Lower lobe of right lung (tissue), 2 donors: Measurements from ENCODE around the gene AMBRA1. TPM values are rescaled to one million over a fixed set of nuclear protein-coding genes. Genes with fewer than 3 reads are reported as not detected.

ENCODE experiments used
- ATAC-seq, 2 donors: fragments of 200-7000 bp; cut with Tn5 transposase; one replicate each; pipeline ENCODE4 v1.9.1; 2020 to 2022; ENCODE audit warnings: mild to moderate bottlenecking in 2 of 2, moderate library complexity in 2 of 2
- DNase-seq: peaks from one replicate; pipeline ENCODE4 v3.0.0-alpha.2; 2020
- H3K27ac ChIP-seq: fragments of 200-600 bp; one replicate; pipeline ENCODE4 v1.8.0; 2022
- H3K27me3 ChIP-seq: fragments of 200-600 bp; one replicate; pipeline ENCODE4 v1.8.0; 2022; ENCODE audit warnings: low read depth
- H3K36me3 ChIP-seq: fragments of 200-600 bp; one replicate; pipeline ENCODE4 v1.8.0; 2022; ENCODE audit warnings: mild to moderate bottlenecking
- H3K4me1 ChIP-seq: fragments of 200-600 bp; one replicate; pipeline ENCODE4 v1.8.0; 2022
- H3K4me3 ChIP-seq: fragments of 200-600 bp; one replicate; pipeline ENCODE4 v1.8.0; 2022; ENCODE audit warnings: mild to moderate bottlenecking
- H3K9me3 ChIP-seq: fragments of 200-600 bp; one replicate; pipeline ENCODE4 v1.8.0; 2022
- CTCF ChIP-seq: fragments of 200-600 bp; IDR thresholded peaks from one replicate; pipeline ENCODE4 v1.8.0; 2022; ENCODE audit warnings: antibody characterized with exemption, mild to moderate bottlenecking
- intact Hi-C: fragments of 100-400 bp; cut with DNase I; formaldehyde crosslinking; loops from one replicate; pipeline ENCODE4 v1.11.0; 2022
- total RNA-seq: library from RNA; stranded (reverse); fragmentation: NEBNext Ultra II Directional; extraction: Animal tissue kit (Norgen Biotek cat#: 25700); gene quantifications from one replicate; pipeline ENCODE4 v1.2.1, GENCODE V29; 2021
- donor health status: DM: no; HTN: yes; CAD: no; lungs with severe emphysema.

AMBRA1 gene
- total RNA-seq, 1 donor from 2014 or later: 39.9 TPM

GRCh38 chr11:46369458-46370152 is 224.2 kb downstream of the AMBRA1 start:
- ATAC-seq: peak; percentile 74 to 81
- TF ChIP-seq CTCF: peak; percentile 88
- Histone ChIP-seq H3K27me3 (no peaks in the 10 kb centered on the region), H3K4me1 (peaks cover 10% of the 10 kb centered on the region), H3K9me3 (no peaks in the 10 kb centered on the region), H3K36me3 (peaks cover 70% of the 10 kb centered on the region), H3K27ac (no peak overlapping the region), H3K4me3 (no peak overlapping the region)
- no peak for DNase-seq
- intact Hi-C loops: no loop called here

GRCh38 chr11:46367916-46368267 is 225.9 kb downstream of the AMBRA1 start:
- TF ChIP-seq CTCF: peak; percentile 16
- peaks cover 54% of the 10 kb centered on the region for H3K36me3 ChIP-seq
- H3K4me3 ChIP-seq: no peak overlapping the region
- H3K27ac ChIP-seq: peak overlapping the region; percentile 13
- intact Hi-C loops: no loop called here
- no peak for ATAC-seq
- H3K9me3 ChIP-seq: no peaks in the 10 kb centered on the region
- no peaks in the 10 kb centered on the region for H3K27me3 ChIP-seq
- no peak for DNase-seq
- H3K4me1 ChIP-seq: peaks cover 26% of the 10 kb centered on the region

GRCh38 chr11:46367244-46367915 is 226.4 kb downstream of the AMBRA1 start:
- Histone ChIP-seq H3K36me3 (peaks cover 49% of the 10 kb centered on the region), H3K4me1 (peaks cover 32% of the 10 kb centered on the region), H3K27ac (peak overlapping the region; percentile 13), H3K4me3 (peak overlapping the region; percentile 3), H3K9me3 (no peaks in the 10 kb centered on the region), H3K27me3 (no peaks in the 10 kb centered on the region)
- peak; percentile 95 for TF ChIP-seq CTCF
- peak; percentile 82 for DNase-seq
- intact Hi-C loops: no loop called here
- ATAC-seq: peak; percentile 65 to 68

- ATAC-seq: no peak
- Histone ChIP-seq H3K36me3 (peaks cover 43% of the 10 kb centered on the region), H3K4me3 (no peak overlapping the region), H3K27ac (peak overlapping the region; percentile 13), H3K4me1 (peaks cover 38% of the 10 kb centered on the region), H3K27me3 (no peaks in the 10 kb centered on the region), H3K9me3 (no peaks in the 10 kb centered on the region)
- no peak for TF ChIP-seq CTCF
- intact Hi-C loops: no loop called here
- DNase-seq: no peak
Measured at GRCh38 chr11:46366661-46367161, 227.1 kb downstream of the AMBRA1 start.

- DNase-seq (peak; percentile 43), ATAC-seq (no peak)
- peaks cover 43% of the 10 kb centered on the region for H3K4me1 ChIP-seq
- TF ChIP-seq CTCF: no peak
- H3K36me3 ChIP-seq: peaks cover 38% of the 10 kb centered on the region
- no peaks in the 10 kb centered on the region for H3K27me3 ChIP-seq
- no peaks in the 10 kb centered on the region for H3K9me3 ChIP-seq
- H3K4me3 ChIP-seq: no peak overlapping the region
- H3K27ac ChIP-seq: no peak overlapping the region
- intact Hi-C loops: no loop called here
Measured at GRCh38 chr11:46366260-46366659, 227.6 kb downstream of the AMBRA1 start.
